ENCODE data around the gene TRIM15. TPM values are rescaled to one million over a fixed set of nuclear protein-coding genes. Genes with fewer than 3 reads are reported as not detected.
"Not testable (repeated sequence)": the region's sequence is repeated elsewhere in the genome, so short reads cannot be mapped to it uniquely, and the experiment has no call there.

The TRIM15 gene
- total and polyA plus RNA-seq, 9 of the 15 experiments (the other 6 are each of a cell fraction or from before 2014, with no cell fraction given): 0.06 to 2.6 (median 0.83) TPM

DNA sequence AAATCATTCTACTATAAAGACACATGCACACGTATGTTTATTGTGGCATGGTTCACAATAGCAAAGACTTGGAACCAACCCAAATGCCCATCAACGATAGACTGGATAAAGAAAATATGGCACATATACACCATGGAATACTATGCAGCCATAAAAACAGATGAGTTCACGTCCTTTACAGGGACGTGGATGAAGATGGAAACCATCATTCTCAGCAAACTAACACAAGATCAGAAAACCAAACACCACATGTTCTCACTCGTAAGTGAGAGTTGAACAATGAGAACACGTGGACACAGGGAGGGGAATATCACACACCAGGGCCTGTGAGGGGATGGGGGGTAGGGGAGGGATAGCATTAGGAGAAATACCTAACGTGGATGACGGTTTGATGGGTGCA lies 23.1 kb upstream of the TRIM15 start:
- BruUV-seq (replicated peaks); H4K20me1 ChIP-seq (replicated peaks; ENCODE audit: control insufficient read depth, insufficient read depth, low read length); H3K79me2 ChIP-seq (ENCODE audit: control insufficient read depth, insufficient read depth, low read length); ATAC-seq; H3K9me1 ChIP-seq (ENCODE audit: control insufficient read depth, insufficient read depth, low read length); intact Hi-C loops (cut with micrococcal nuclease); H3K9me3 ChIP-seq (replicated peaks; ENCODE audit: control insufficient read depth, insufficient read depth, low read depth, low read length); H3K4me2 ChIP-seq (ENCODE audit: insufficient read depth, low read length); H3K27ac ChIP-seq (ENCODE audit: extremely low read depth, low read depth, low read length); H3K9ac ChIP-seq (ENCODE audit: insufficient read depth in 1 of 2, low read depth in 2 of 2, low read length in 2 of 2); FAIRE-seq; H3K4me1 ChIP-seq (replicated peaks in 1 of 2; ENCODE audit: control insufficient read depth in 2 of 2, insufficient read depth in 2 of 2, low read length in 2 of 2); POLR2A ChIA-PET; DNase-seq (ENCODE audit: extremely low read depth in 1 of 4, low spot score in 3 of 4); in situ Hi-C loops (cut with MboI); H3K4me3 ChIP-seq; H3K36me3 ChIP-seq (ENCODE audit: control insufficient read depth, insufficient read depth, low read length); CTCF ChIA-PET (ENCODE audit: low intra/inter-chr PET ratio); H2AFZ ChIP-seq (ENCODE audit: low read depth, low read length): not testable (repeated sequence)
- peaks cover 0 to 14% of the 10 kb centered on the region in 2 experiments; a peak in 3 of 5 replicates for H3K27me3 ChIP-seq (ENCODE audit: control insufficient read depth in 2 of 2, insufficient read depth in 2 of 2, low read length in 2 of 2)
- 6% methylated on average over 8 of the region's 8 CpGs for WGBS (ENCODE audit: insufficient coverage, low coverage, missing lambda C conversion rate)
- TF ChIP-seq ZNF146 (CRISPR knock-in tag; IDR thresholded peaks at IDR 0.05; ENCODE audit: unreplicated experiment): peak; percentile 76

DNA sequence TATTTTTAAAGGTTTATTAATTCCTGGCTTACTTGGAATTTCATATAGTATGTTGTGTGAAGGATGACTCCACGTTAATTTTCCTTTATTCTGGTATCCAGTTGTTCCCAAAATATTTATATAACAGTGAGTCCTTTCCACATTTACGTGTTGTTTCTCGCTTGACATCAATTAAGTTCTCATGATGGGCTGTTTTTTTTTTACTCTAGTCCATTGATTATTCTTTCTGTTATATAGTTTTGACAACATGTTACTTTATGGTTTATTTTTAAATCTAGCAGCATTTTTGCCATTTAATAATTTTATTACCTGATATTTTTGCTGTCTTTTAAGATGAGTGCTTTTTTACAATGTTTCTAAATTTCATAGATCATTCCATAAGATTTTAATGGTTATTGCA lies 20.7 kb upstream of the TRIM15 start:
- no peak overlapping the region for H3K27ac ChIP-seq (ENCODE audit: extremely low read depth, low read depth, low read length)
- TF ChIP-seq, protein P1, sequence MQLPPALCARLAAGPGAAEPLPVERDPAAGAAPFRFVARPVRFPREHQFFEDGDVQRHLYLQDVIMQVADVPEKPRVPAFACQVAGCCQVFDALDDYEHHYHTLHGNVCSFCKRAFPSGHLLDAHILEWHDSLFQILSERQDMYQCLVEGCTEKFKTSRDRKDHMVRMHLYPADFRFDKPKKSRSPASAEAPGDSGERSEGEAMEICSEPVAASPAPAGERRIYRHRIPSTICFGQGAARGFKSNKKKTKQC (CRISPR knock-in tag; IDR thresholded peaks at IDR 0.05): no peak
- no peak for TF ChIP-seq HDAC6 (IDR thresholded peaks at IDR 0.05; ENCODE audit: low read depth, low read length)
- TF ChIP-seq WHSC1 (IDR thresholded peaks at IDR 0.05; ENCODE audit: low read length): no peak
- TF ChIP-seq ZNF175 (CRISPR knock-in tag; IDR thresholded peaks at IDR 0.05; ENCODE audit: low read depth): no peak
- TF ChIP-seq BDP1 (IDR thresholded peaks at IDR 0.05; ENCODE audit: insufficient read depth, insufficient read length): no peak
- no peak for TF ChIP-seq DDX20 (tag; IDR thresholded peaks at IDR 0.05; ENCODE audit: low read depth)
- TF ChIP-seq EHMT2 (IDR thresholded peaks at IDR 0.05): no peak
- no peak for TF ChIP-seq CEBPB (tag; IDR thresholded peaks at IDR 0.05)
- no peak for TF ChIP-seq CBX1 (IDR thresholded peaks at IDR 0.05; ENCODE audit: low read depth)
- TF ChIP-seq PHB2 (IDR thresholded peaks at IDR 0.05; ENCODE audit: low read depth): no peak
- TF ChIP-seq L3MBTL2 (IDR thresholded peaks at IDR 0.05): no peak
- TF ChIP-seq SP2 (IDR thresholded peaks at IDR 0.05; ENCODE audit: extremely low read depth, low read depth, low read length, poor library complexity, severe bottlenecking): no peak
- TF ChIP-seq DACH1 (IDR thresholded peaks at IDR 0.05; ENCODE audit: partially characterized antibody): no peak
- TF ChIP-seq, protein P2, sequence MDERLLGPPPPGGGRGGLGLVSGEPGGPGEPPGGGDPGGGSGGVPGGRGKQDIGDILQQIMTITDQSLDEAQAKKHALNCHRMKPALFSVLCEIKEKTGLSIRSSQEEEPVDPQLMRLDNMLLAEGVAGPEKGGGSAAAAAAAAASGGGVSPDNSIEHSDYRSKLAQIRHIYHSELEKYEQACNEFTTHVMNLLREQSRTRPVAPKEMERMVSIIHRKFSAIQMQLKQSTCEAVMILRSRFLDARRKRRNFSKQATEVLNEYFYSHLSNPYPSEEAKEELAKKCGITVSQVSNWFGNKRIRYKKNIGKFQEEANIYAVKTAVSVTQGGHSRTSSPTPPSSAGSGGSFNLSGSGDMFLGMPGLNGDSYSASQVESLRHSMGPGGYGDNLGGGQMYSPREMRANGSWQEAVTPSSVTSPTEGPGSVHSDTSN (CRISPR knock-in tag; IDR thresholded peaks at IDR 0.05; ENCODE audit: low read depth): no peak
- TF ChIP-seq, protein P2 (tag; conservative IDR thresholded peaks at IDR 0.05; ENCODE audit: low read depth): no peak
- no peak for DNase-seq (ENCODE audit: extremely low read depth in 1 of 4, low spot score in 3 of 4)
- intact Hi-C loops (cut with micrococcal nuclease) (no loop called here), in situ Hi-C loops (cut with MboI) (no loop called here)
- H3K9me3 ChIP-seq (replicated peaks; ENCODE audit: control insufficient read depth, insufficient read depth, low read depth, low read length): no peaks in the 10 kb centered on the region
- H2AFZ ChIP-seq (ENCODE audit: low read depth, low read length): no peak overlapping the region
- no peaks in the 10 kb centered on the region for H4K20me1 ChIP-seq (replicated peaks; ENCODE audit: control insufficient read depth, insufficient read depth, low read length)
- no peak overlapping the region for H3K4me3 ChIP-seq
- no peak overlapping the region for H3K9ac ChIP-seq (ENCODE audit: insufficient read depth in 1 of 2, low read depth in 2 of 2, low read length in 2 of 2)
- BruUV-seq (replicated peaks): no TSS peak
- peaks cover 3 to 22% of the 10 kb centered on the region in 2 experiments for H3K27me3 ChIP-seq (ENCODE audit: control insufficient read depth in 2 of 2, insufficient read depth in 2 of 2, low read length in 2 of 2)
- no peaks in the 10 kb centered on the region for H3K79me2 ChIP-seq (ENCODE audit: control insufficient read depth, insufficient read depth, low read length)
- ChIA-PET POLR2A (interaction anchor here (1.0 kb wide), 1 partner anchor 9 kb away, joined by 4 read pairs; no protein-coding TSS in a partner anchor), CTCF (ENCODE audit: low intra/inter-chr PET ratio) (no interaction called here)
- ATAC-seq: no peak
- H3K36me3 ChIP-seq (ENCODE audit: control insufficient read depth, insufficient read depth, low read length): no peaks in the 10 kb centered on the region
- no peak overlapping the region for H3K4me2 ChIP-seq (ENCODE audit: insufficient read depth, low read length)
- no peaks in the 10 kb centered on the region for H3K9me1 ChIP-seq (ENCODE audit: control insufficient read depth, insufficient read depth, low read length)
- no peak for FAIRE-seq
- H3K4me1 ChIP-seq (replicated peaks in 1 of 2; ENCODE audit: control insufficient read depth in 2 of 2, insufficient read depth in 2 of 2, low read length in 2 of 2): no peaks in the 10 kb centered on the region
- WGBS (ENCODE audit: insufficient coverage, low coverage, missing lambda C conversion rate): 5% methylated on average over 3 of the region's 3 CpGs

Measured in K562 (cell line).